NCI-H187 (cell line): ENCODE data around the gene LYPD3.
"Not testable (repeated sequence)": the region's sequence is repeated elsewhere in the genome, so short reads cannot be mapped to it uniquely, and the experiment has no call there.

ENCODE experiments used
- DNase-seq, 2 experiments: peaks; one replicate each; lab custom pipeline; 2025; lab: John Stamatoyannopoulos, UW

Gene LYPD3

DNA sequence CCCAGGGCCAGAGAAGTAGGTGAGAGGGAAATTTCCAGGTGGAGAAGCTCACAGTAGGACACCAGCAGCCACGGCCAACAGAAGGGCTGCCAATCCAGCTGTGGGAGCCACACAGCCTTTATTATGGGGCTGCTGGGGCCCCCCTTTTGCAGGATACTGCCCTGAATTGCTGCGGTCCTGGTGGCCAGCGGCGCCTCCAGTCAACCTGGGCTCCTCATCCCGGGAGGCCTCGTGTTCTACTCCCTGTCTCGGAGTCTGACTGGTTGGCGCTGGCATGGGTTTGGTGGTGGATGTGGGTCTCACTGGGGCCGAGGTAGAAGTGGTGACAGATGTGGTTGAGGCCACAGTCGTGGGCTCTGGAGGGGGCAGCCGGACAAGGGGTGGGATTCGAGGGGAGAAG, 4.1 kb downstream of the LYPD3 start:
- DNase-seq: no peak

DNA sequence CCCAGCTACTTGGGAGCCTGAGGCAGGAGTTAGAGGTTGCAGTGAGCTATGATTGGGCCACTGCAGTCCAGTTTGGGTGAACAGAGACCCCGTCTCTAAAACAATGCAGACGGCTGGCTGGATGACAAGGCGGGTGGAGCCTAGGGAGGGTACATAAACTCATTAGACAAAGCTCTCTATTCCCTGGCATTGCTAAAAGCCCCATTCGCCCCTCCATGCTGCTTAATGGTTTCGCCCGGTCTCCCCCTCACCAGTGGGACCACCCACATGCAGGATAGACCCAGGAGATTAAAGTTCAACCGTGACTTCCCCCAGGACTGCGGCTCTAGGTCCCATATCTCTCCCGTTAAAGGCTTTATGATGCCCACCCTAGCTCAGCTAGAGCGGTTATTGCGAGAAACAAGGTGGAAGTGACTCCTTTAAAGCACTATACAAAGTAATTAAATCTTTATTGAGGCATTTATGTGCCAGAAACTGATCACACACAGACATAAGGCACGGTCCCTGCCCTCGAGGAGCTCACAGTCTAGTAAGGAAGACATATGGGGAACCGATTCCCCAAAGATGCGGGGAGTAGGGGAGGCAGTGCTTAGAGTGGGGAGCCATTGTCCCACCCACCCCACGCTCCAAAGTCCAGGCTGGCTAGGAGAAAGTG, 4.9 kb downstream of the LYPD3 start:
- DNase-seq: no peak

DNA sequence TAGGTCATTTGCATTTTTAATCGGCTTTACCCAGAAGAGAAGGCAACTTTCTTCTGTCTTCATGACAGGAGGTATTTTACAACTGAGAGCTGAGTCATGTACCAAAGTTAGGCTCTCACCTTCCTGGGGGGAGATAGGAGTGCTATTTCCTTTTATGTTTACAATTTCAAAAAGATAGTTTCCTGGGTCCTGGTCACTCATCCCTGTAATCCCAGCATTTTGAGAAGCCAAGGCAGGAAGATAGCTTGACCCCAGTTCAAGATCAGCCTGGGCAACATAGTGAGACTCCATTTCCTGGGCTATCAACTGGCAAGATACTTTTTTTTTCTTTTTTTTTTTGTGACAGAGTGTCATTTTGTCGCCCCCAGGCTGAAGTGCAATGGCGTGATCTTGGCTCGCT, 7.6 kb downstream of the LYPD3 start:
- no peak for DNase-seq

DNA sequence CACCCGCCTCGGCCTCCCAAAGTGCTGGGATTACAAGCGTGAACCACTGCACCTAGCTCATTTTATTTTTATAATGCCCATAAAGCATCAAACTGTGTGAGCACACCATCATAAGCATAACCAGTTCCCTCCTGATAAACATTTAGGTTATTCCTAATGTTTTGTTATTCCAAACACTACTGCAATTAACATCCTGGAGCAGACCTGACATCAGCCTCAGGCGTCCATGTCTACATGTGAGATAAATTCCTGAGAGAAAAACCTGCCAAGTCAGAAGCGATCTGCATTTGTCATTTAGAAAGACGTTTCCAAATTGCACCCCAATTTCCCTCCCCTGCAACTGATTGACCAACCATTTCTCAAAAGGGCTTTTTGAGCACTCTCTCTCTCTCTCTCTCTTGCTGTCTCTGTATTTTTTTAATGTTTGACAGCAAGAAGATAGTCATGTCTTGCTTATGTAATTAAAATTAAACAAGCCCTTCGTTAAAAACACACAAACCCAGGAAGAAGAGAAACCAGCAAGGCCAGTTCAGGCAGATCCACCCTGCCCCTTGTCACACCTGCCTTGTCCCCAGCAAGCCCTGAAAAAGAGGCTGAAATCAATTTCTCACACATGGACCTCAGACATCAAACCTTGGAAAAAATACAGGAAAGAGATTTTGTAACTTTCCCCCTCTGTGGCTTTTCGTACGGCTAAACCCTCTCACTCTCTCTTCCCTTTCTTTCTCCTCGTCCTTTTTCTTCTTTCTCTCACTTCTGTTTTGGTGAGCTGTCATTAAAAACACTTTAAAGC, 9.9 kb downstream of the LYPD3 start:
- DNase-seq: no peak

DNA sequence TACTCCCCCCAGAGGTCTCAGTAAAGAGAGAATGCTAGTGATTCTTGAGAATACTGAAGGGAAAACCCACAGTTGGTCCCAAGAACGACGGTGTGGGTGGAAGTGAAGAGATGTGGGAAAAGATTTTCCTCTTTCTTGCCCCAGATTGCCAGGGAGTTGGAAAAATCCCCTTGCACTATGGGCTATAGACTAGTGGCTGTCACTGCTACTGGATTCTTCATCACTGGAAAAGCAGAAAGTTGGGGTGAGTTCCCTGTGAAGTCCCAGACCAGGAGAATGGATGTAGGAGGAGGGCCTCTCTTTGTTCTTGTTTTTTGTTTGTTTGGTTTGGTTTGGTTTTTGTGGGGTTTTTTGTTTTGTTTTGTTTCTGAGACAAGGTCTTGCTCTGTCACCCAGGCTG, 11.4 kb downstream of the LYPD3 start:
- no peak for DNase-seq

DNA sequence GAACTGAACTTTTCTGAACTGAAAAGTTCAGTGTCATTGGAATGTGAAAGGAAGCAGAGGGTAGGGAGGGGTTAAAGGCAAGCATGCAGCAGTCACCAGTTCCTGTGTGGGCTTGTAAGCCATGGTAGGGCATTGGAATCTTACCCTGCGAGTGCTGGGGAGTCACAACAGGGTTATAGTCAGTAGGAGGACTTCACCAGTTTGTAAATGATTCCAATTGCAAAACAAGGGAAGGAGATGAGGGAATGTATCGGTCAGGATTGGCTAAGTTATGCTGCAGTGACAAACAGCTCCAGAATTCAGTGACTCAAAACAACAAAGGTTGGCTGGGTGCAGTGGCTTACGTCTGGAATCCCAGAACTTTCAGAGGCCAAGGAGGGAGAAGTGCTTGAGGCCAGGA, 12.8 kb downstream of the LYPD3 start:
- DNase-seq: no peak

DNA sequence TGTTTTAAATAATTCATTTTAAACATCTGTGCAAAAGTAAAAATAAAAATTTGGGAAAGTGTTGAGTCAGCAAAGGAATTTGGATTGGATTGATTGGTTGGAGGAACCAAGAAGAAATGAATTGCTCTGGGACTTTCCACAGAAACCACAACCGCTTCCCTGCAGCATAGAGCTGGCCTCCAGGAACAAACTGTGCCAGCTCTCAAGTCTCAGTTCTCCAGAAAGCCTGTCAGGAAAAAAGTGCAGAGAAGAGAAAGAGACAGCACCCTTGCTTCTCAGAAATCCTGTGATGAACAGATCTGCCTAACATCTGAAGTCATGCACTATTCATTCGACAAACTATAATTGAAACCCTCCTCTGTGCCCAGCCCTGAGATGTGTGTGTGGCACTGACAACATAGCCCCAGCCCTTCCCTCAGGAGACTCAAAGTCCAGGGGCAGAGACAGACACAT, 14.8 kb downstream of the LYPD3 start:
- DNase-seq: no peak

DNA sequence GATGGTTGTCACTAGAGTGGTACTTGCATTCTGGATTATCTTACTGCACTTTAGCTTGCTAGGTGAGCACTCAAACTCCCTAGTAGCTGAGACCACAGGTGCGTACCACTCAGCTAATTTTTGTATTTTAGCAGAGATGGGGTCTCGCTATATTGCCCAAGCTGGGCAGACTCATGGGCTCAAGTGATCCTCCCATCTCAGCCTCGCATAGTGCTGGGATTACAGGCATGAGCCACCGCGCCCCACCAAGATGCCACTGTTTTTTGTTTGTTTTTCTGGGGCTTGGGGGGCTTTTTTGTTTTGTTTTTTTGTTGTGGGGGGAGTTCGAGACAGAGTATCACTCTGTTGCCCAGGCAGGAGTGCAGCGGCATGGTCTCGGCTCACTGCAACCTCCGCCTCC, 17.8 kb downstream of the LYPD3 start:
- DNase-seq: no peak

DNA sequence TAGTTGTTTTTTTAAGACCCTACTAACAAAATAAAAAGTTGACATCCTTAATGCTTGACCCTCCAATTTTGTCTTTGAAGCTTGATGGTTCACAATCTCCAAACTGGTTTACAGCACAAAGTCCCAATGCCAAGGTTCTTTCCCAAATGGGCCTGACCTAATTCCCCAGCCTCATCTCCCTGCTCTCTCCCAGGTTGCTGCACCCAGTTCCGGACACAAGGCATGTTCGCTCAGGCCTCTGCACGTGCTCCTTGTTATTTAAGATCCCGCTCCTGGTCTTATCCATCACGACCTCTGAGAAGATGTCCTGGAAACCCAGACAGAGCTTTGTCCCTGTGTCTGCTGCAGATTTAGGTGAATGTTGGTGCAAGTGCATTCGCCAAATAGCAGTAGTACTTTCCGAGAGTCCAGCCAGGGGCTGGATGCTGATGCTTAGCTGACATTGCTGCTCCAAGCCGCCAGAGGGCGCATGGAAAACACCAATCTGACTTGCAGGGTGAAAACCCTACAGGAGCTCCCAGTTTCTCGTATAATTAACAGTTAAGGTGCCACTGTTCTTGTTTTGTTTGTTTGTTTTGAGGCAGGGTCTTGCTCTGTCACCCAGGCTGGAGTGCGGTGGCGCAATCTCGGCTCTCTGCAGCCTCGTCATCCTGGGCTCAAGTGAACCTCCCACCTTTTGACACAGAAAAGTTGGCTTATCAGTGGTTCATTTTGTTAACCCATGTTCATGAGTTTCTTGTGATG, 18.5 kb downstream of the LYPD3 start:
- peak; percentile 1 to 2 for DNase-seq

DNA sequence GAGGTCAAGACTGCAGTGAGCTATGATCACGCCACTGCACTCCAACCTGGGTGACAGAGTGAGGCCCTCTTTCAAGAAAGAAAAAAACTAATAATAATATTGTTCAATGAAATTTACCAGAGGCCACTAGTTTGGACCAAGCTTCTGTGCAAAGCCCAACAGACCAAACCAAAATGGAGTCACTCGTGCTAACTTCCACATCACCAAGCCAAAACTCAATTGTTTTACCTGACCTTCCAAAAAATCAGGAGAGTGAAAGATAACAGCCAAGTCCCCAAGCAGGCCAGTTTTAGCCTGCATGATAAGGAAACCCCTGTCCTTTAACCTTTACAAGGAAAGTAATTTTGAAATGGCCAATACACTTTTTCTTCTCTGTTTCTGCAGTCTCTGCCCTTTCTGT, 20.0 kb downstream of the LYPD3 start:
- no peak for DNase-seq

DNA sequence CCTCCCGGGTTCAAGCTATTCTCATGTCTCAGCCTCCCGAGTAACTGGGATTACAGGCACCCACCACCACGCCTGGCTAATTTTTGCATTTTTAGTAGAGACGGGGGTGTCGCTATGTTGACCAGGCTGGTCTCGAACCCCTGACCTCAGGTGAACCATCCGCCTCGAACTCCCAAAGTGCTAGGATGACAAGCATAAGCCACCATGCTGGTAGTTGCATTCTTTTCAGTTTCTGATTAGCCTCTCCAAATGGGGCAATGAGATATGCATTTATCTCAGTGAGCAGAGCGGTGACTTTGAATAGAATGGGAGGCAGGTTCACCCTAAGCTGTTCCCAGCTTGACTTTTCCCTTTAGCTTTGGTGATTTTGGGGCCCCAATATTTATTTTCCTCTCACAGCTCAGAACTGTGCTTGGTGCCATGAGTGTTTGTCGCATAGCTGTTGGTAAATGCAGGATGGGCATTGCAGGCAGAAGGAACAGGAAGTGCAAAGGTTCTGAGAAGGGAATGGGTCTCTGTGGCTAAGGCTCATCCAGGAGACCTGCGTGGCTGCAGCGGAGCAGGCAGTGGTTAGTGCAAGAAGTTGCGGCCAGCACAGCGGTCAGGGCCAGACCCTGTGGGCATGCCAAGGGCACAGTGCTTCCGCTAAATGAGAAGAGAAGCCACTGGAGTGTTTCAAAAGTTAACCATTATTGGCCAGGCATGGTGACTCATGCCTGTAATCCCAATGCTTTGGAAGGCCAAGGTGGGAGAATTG, 20.7 kb downstream of the LYPD3 start:
- DNase-seq: no peak

DNA sequence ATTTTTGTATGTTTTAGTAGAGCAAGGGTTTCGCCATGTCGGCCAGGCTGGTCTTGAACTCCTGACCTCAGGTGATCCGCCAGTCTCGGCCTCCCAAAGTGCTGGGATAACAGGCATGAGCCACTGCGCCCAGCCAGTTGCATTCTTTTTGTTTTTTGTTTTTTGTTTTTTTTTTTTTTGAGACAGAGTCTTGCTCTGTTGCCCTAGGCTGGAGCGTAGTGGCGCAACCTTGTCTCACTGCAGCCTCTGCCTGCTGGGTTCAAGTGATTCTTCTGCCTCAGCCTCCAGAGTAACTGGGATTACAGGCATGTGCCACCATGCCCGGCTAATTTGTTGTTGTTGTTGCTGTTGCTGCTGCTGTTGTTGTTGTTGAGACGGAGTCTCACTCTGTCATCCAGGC, 21.3 kb downstream of the LYPD3 start:
- DNase-seq: not testable (repeated sequence)

DNA sequence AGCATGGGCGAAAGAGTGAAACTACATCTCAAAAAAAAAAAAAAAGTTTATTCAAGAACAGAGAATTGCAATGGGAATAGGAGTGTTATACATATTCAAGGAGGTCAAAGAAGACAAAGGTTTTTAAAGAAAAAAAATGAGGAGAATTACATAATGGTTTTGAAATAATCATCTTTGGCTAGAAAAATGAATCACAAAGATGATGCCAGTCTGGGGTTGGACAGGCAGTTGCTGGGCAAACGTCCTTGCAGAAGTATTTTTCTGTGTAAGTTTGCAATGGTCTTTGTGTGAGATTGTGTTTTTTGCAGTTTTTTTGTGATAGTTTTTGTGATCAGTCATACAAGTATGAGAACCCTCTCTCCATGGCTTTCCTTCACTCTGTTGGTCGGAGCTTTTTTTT, 23.7 kb downstream of the LYPD3 start:
- DNase-seq: no peak

DNA sequence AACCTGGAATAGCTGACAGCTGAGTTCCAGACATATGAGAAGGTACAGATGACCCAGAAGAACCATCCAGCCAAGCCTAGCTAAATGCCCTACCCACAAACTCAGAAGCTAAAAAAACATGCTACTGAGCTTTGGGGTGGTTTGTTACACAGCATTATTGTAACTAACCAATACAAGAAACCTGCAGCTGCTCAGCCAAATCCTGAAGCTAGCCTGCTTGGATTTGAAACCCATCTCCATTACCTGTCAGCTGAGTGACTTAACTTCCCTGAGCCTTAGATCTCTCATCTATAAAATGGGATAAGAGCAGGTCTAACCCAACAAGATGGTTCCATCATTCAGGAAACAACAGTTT, 25.7 kb downstream of the LYPD3 start:
- no peak for DNase-seq

DNA sequence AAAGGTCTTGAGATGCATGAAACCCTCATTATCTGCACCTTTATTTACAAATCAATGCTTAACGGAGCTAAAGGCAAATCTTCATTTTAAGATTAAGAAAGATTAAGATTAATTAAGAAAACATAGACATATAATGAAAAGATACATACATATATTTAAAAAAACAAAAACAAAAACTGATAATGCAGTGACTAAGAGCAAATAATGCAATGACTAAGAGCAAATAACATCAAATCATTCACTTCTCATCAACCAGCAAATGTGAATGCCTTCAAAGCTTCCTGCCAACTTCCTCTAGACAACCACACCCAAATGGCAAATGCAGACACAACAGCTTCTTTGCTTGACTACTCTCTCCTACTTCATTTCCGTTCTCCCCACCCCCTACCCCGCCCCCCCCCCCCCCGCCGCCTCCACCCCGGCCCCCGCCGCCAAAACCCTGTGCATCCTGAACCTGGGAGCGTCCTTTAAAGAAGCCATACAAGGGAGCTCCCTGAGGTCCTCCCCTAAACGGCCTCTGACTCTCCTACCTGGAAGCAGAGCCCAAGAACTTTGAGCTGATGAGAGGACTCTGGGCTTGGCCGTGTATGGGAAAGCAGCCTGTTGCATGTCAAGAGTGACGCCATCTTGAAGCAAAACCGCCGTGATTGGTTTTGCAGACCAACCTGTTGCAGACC, 26.2 kb downstream of the LYPD3 start:
- DNase-seq: no peak

DNA sequence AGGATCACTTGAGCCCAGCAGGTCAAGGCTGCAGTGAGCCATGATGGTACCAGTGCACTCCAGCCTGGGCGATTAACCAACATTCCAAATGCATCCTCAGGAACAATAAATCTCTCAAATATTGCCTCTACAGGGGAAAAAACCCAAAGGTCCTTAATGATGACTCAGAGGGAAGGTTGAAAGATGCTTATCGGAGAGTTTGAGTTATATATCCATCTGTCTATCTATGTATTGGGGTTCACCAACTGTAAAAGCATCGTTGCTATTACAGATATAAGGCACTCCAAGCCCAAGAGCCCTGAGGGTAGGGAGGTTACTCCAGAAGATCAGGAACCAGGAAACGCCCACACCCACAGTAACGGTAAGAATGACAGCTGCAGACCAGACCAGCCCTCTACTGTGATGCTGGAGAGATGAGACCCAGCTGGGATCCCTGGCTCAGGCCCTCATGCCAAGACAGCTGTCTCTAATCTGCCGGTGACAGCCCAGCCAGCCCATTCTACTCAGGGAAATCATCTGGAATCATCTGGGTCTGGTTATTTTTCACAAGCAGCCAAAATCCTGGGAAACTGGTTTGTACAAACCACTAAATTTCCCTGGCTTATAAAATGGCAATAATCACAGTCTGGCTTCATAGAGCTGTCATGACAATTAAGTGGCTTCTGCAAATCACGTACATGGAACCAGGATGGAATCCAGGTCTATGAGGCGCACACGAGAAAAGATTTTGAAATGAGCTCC, 26.9 kb downstream of the LYPD3 start:
- DNase-seq: no peak

DNA sequence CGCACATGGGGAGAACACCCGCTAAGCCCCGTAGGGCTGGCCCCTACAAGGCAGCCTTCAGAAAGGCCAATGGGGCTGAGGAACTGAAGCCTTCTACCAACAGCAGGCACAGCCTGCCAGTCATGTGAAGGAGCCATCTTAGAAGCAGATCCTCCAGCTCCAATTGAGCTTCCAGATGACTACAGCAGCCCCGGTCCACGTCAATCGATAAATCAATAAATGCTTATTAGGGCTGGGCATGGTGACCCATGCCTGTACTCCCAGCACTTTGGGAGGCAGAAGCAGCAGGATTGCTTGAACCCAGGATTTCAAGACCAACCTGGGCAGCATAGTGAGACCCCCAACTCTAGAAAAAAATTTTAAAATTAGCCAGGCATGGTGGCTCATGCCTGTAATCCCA, 27.7 kb downstream of the LYPD3 start:
- DNase-seq: no peak

DNA sequence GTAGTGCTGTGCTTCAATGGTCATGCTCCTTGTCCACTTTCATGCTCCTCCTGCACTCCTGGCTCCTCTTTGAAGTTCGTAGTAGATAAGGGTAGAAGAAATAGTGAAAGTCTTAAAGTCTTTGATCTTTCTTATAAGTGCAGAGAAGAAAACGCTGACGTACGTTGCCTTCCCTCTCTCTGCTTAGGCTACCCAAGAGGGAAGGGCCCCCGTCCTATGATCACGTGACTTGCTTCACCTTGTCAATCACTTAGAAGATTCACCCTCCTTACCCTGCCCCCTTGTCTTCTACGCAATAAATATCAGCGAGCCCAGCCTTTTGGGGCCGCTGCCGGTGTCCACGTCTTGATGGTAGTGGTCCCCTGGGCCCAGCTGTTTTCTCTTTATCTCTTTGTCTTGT, 28.1 kb downstream of the LYPD3 start:
- not testable (repeated sequence) for DNase-seq

DNA sequence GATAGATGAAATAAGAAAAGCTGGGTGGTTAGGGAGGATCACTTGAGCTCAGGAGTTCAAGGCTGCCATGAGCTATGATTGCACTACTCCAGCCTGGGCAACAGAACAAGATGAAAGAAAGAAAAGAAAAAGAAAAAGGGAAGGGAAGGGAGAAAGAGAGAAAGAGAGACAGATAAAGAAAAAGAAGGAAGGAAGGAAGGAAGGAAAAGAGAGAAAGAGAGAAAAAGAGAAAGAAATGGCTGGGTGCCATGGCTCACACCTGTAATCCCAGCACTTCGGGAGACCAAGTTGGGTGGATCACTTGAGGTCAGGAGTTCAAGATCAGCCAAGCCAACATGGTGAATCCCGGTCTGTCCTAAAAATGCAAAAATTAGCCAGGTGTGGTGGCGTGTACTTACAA, 29.6 kb downstream of the LYPD3 start:
- no peak for DNase-seq

DNA sequence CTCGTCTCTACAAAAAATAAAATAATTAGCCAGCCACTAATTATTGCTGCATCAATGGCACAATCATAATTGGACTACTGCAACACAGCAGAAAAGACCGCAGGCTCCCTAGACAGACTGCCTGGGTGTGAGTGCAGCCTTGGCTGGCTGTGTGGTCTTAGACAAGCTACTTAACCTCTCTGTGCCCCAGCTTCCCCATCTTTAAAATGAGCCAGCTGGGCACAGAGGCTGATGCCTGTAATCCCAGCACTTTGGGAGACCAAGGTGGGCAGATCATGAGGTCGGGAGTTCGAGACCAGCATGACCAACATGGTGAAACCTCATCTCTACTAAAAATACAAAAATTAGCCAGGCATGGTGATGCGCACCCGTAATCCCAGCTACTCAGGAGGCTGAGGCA, 31.7 kb downstream of the LYPD3 start:
- DNase-seq: no peak

DNA sequence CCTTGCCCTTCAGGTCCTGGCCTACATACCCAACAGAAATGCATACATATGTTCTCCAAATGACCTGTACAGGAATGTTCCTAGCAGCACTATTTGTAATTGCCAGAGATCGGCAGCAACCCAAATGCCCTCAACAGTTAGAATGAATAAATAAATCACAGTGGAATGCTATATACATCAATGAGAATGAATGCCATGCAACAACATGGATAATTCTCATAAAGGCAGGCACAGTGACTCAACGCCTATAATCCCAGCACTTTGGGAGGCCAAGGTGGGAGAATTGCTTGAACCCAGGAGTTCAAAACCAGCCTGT, 32.1 kb downstream of the LYPD3 start:
- DNase-seq: no peak
